SH-SY5Y (cell line): Measurements from ENCODE around the gene MTERF2.

Experiments
- GATA2 ChIP-seq: IDR thresholded peaks from 2 replicates; pipeline ENCODE4 v1.6.1; 2011; ENCODE audit warnings: mild to moderate bottlenecking, low read depth, low read length
- GATA3 ChIP-seq: IDR thresholded peaks from 2 replicates; pipeline ENCODE4 v1.6.1; 2011; ENCODE audit warnings: low read depth, mild to moderate bottlenecking, low read length, moderate library complexity

GRCh38 chr12:106982229-106982628, 4.7 kb downstream of the MTERF2 start:
- no peak for TF ChIP-seq GATA2
- no peak for TF ChIP-seq GATA3
